ENCODE data around the gene CC2D2A. TPM values are rescaled to one million over a fixed set of nuclear protein-coding genes. Genes with fewer than 3 reads are reported as not detected.

The CC2D2A gene
- total and polyA plus RNA-seq, 2 of the 13 experiments (the other 11 are each of a cell fraction or from before 2014, with no cell fraction given) = 4.2 to 7.2 TPM

GRCh38 chr4:15479089-15479912, 9.6 kb downstream of the CC2D2A start (continued):
- TF ChIP-seq GZF1 (CRISPR knock-in tag; IDR thresholded peaks at IDR 0.05) (no peak), IRF1 (CRISPR knock-in tag; IDR thresholded peaks at IDR 0.05; ENCODE audit: low read depth) (no peak), SYNCRIP (IDR thresholded peaks at IDR 0.05; ENCODE audit: insufficient read depth, low read depth, low read length) (no peak), MLLT10 (CRISPR knock-in tag; IDR thresholded peaks at IDR 0.05) (no peak), SKI (IDR thresholded peaks at IDR 0.05; ENCODE audit: partially characterized antibody) (no peak), NFATC3 (CRISPR knock-in tag; IDR thresholded peaks at IDR 0.05) (no peak), ZNF720 (CRISPR knock-in tag; IDR thresholded peaks at IDR 0.05) (no peak), UBTF (CRISPR knock-in tag; IDR thresholded peaks at IDR 0.05) (peak; percentile 25; the same call in 1 of the 2 replicates), IRX3 (CRISPR knock-in tag; IDR thresholded peaks at IDR 0.05; ENCODE audit: borderline replicate concordance, low read depth) (no peak), ZBTB21 (CRISPR knock-in tag; IDR thresholded peaks at IDR 0.05) (no peak), TERF1 (CRISPR knock-in tag; IDR thresholded peaks at IDR 0.05) (no peak), NFKBIZ (CRISPR knock-in tag; IDR thresholded peaks at IDR 0.05) (no peak), BHLHE40 (IDR thresholded peaks at IDR 0.05; ENCODE audit: low read length) (peak; percentile 86), REST (IDR thresholded peaks at IDR 0.05; ENCODE audit: borderline replicate concordance in 1 of 2, low read depth in 1 of 2, low read length in 2 of 2) (no peak), ATF7 (IDR thresholded peaks at IDR 0.05) (no peak), ATF7 (CRISPR knock-in tag; IDR thresholded peaks at IDR 0.05) (no peak), USF2 (IDR thresholded peaks at IDR 0.05; ENCODE audit: low read depth, low read length) (peak; percentile 91), USF2 (CRISPR knock-in tag; IDR thresholded peaks at IDR 0.05; ENCODE audit: borderline replicate concordance) (peak; percentile 97; the same call in 1 of the 2 replicates), PAWR (CRISPR knock-in tag; IDR thresholded peaks at IDR 0.05; ENCODE audit: borderline replicate concordance) (no peak)
